Left renal pelvis (tissue), 4 donors: Measurements from ENCODE around the gene HTR5A. TPM values are rescaled to one million over a fixed set of nuclear protein-coding genes. Genes with fewer than 3 reads are reported as not detected.
"Not testable (repeated sequence)": the region's sequence is repeated elsewhere in the genome, so short reads cannot be mapped to it uniquely, and the experiment has no call there.

Experiments
- DNase-seq, 4 donors: peaks; one replicate each; pipeline ENCODE4 v3.0.0-alpha.2; 2013; ENCODE audit warnings: low read depth in 4 of 4, low spot score in 3 of 4
- polyA plus RNA-seq, 4 donors: library from polyadenylated mRNA; unstranded; fragments of 120-200 nt; gene quantifications; one replicate each; pipeline ENCODE4 v1.2.1, GENCODE V29; 2013; ENCODE audit not compliant: insufficient read length in 4 of 4

HTR5A gene
- not detected for polyA plus RNA-seq

GRCh38 chr7:155069992-155070751, at the start of gene HTR5A:
TSS of gene HTR5A (plus strand) at chr7:155070324. CDS start at chr7:155070900, 576 bp downstream.
- peak; percentile 68 to 86 (median 76) for DNase-seq

GRCh38 chr7:155020996-155021395, 49.1 kb upstream of the HTR5A start:
- DNase-seq = no peak

- no peak for DNase-seq
Observed at GRCh38 chr7:155021699-155022145, 48.4 kb upstream of the HTR5A start.

GRCh38 chr7:155027879-155028278, 42.2 kb upstream of the HTR5A start:
- DNase-seq = no peak

GRCh38 chr7:155032978-155033377, 37.1 kb upstream of the HTR5A start:
- no peak for DNase-seq

GRCh38 chr7:155034495-155034894, 35.6 kb upstream of the HTR5A start:
- DNase-seq = not testable (repeated sequence)

GRCh38 chr7:155038335-155038734, 31.8 kb upstream of the HTR5A start:
- no peak for DNase-seq

GRCh38 chr7:155043756-155044155, 26.4 kb upstream of the HTR5A start:
- DNase-seq = no peak

GRCh38 chr7:155048006-155048405, 22.1 kb upstream of the HTR5A start:
- no peak for DNase-seq

GRCh38 chr7:155051355-155051754, 18.8 kb upstream of the HTR5A start:
- DNase-seq = no peak

GRCh38 chr7:155053002-155053401, 17.1 kb upstream of the HTR5A start:
- no peak for DNase-seq

GRCh38 chr7:155054761-155055160, 15.4 kb upstream of the HTR5A start:
- no peak for DNase-seq

GRCh38 chr7:155057076-155057475, 13.0 kb upstream of the HTR5A start:
- no peak for DNase-seq

GRCh38 chr7:155058896-155059295, 11.2 kb upstream of the HTR5A start:
- no peak for DNase-seq

GRCh38 chr7:155059703-155060102, 10.4 kb upstream of the HTR5A start:
- DNase-seq = no peak

GRCh38 chr7:155062411-155062810, 7.7 kb upstream of the HTR5A start:
- DNase-seq = no peak

GRCh38 chr7:155064186-155064585, 5.9 kb upstream of the HTR5A start:
- no peak for DNase-seq

GRCh38 chr7:155066417-155066950, 3.6 kb upstream of the HTR5A start:
- no peak for DNase-seq

GRCh38 chr7:155071121-155071651, 1.1 kb downstream of the HTR5A start:
- no peak for DNase-seq

- no peak for DNase-seq
Observed at GRCh38 chr7:155071916-155072571, 1.9 kb downstream of the HTR5A start.

- no peak for DNase-seq
Observed at GRCh38 chr7:155073922-155074321, 3.8 kb downstream of the HTR5A start.

GRCh38 chr7:155084021-155084420, 13.9 kb downstream of the HTR5A start:
- no peak for DNase-seq
